HG03521 (cell line): ENCODE measurements around the gene CDHR1.
"Not testable (repeated sequence)": the region's sequence is repeated elsewhere in the genome, so short reads cannot be mapped to it uniquely, and the experiment has no call there.

Experiments used
- ATAC-seq: cut with Tn5 transposase; IDR thresholded peaks from one replicate; pipeline ENCODE4 v1.9.1; 2021; ENCODE audit warnings: mild to moderate bottlenecking, moderate library complexity; ENCODE audit not compliant: unreplicated experiment

CDHR1 gene

GRCh38 chr10:84194424-84195043 lies at the start of gene CDHR1:
Gene CDHR1, plus strand, starts transcription at chr10:84194537. Its CDS starts 224 bp downstream, at chr10:84194761.
- ATAC-seq, result peak; percentile 86

DNA sequence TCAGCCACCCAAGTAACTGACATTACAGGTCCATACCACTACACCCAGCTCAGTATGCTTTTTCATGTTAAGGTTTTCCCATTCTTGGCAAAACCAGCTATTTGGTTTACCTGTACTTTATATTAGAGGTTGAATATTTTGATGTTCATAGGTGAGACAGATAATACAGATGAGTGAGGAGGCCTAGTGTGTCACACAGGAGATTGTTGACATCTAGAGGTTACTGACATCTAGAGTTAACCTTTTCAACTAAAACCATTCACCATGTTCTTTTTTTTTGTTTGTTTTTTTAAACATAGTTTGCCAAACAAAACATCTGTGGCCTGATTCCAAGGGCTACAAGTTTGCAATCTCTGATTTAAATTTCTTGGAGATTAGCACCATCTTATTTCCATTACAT lies 47.0 kb upstream of the CDHR1 start:
- no peak for ATAC-seq

DNA sequence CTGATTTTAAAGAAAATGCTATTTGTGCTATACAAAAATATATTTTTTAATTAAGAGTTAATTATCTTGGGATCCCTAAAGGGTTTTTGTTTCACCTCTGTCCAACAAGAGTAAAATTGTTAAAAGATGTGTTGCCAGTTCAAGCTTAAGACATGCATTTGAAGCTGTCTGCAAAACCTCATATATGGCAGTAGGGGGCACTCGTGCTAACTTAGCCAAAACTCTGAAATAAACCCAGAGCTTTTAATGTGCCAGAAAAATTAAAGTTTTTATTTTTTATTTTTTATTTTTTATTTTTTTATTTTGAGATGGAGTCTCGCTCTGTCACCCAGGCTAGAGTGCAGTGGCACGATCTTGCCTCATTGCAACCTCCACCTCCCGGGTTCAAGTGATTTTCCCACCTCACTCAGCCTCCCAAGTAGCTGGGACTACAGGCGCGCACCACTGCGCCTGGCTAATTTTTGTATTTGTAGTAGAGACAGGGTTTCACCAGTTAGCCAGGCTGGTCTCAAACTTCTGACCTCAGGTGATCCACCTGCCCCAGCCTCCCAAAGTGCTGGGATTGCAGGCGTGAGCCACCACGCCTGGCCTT lies 46.2 kb upstream of the CDHR1 start:
- ATAC-seq, result not testable (repeated sequence)

GRCh38 chr10:84149854-84150253 lies 44.5 kb upstream of the CDHR1 start:
- ATAC-seq, result no peak

DNA sequence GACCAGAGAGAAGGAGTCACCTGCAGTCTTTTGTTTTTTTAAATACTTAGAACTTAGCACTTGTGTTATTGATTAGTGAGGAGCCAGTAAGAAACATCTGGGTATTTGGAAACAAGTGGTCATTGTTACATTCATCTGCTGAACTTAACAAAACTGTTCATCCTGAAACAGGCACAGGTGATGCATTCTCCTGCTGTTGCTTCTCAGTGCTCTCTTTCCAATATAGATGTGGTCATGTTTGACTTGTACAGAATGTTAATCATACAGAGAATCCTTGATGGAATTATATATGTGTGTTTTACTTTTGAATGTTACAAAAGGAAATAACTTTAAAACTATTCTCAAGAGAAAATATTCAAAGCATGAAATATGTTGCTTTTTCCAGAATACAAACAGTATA lies 41.6 kb upstream of the CDHR1 start:
- no peak for ATAC-seq

DNA sequence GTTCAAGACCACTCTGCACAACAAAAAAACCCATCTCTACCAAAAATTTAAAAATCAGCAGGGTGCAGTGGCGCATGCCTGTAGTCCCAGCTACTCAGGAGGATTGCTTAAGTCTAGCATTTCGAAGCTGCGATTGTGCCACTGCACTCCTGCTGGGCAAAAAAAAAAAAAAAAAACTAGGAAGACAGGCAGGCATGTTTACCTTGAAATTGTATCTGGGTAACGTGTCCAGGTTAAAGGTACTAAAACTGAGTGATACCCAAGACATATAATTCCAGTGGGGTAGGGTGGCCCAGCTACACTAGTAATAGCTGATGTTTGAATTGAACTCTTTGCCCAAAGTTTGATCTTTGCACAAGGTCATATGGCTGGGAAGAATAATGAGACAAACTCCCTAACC lies 38.8 kb upstream of the CDHR1 start:
- ATAC-seq, result no peak

DNA sequence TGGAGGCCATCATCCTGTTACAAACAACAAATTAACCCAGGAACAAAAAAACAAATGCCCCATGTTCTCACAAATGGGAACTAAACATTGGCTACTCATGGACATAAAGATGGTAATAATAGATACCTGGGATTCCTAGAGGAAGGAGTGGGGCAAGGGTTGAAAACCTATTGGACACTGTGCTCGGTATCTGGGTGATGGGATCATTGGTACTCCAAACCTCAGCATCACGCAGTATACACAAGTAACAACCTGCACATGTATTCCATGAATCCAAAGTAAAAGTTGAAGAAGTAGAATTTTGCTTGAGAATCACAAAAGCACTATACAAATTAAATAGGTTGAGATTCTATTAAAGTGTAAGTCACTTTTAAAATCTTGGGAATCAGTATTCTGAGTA lies 38.3 kb upstream of the CDHR1 start:
- ATAC-seq, result no peak

GRCh38 chr10:84156768-84157167 lies 37.6 kb upstream of the CDHR1 start:
- ATAC-seq, result no peak

DNA sequence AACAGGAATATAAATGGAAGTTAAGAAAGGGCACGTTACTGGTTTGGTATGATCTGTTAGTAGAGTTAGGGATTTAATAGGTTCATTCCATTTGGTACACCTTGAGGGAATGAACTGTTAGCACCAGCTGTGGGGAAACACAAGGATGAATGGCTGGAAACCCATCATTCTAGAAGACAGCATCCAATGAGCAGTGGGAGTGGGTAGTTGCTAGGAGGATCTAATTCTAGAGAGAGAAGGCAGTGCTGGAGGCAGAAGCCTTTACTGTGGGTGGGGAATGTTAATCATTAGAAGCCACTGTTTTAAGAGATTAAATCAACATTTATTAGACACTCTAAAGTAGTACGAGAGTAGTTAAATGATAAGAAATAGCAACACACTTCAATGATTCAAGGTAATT lies 36.3 kb upstream of the CDHR1 start:
- ATAC-seq, result no peak

GRCh38 chr10:84158550-84158949 lies 35.8 kb upstream of the CDHR1 start:
- no peak for ATAC-seq

DNA sequence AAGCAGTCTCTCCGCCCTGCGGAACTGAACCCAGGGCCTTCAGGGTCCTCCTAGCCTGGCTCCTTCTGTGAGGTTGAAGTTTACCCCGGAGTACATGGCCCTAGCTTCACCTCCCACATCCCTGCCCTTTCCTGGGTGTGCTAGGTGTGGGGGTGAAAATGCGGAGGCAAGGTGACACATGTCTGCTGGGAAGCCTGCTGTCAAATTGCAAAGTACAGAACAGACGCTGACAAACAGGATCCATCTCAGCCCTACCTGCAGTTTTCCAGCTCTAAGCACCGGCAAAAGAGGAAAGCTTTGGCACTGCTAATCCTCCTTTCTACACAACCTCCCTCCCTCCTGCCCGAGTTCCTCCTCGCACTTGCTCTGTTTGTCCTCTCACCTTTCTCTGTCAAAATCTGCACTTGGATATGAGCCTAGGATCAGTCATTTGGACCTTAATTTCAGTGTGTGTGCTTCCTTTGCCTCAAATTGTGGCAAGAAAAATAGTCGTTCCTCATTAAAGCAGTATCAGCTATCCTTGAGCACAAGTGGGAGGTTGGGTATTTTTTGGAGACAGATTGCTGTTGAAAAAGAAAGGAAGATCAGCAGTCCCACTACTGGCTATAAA lies 35.2 kb upstream of the CDHR1 start:
- ATAC-seq, result no peak

DNA sequence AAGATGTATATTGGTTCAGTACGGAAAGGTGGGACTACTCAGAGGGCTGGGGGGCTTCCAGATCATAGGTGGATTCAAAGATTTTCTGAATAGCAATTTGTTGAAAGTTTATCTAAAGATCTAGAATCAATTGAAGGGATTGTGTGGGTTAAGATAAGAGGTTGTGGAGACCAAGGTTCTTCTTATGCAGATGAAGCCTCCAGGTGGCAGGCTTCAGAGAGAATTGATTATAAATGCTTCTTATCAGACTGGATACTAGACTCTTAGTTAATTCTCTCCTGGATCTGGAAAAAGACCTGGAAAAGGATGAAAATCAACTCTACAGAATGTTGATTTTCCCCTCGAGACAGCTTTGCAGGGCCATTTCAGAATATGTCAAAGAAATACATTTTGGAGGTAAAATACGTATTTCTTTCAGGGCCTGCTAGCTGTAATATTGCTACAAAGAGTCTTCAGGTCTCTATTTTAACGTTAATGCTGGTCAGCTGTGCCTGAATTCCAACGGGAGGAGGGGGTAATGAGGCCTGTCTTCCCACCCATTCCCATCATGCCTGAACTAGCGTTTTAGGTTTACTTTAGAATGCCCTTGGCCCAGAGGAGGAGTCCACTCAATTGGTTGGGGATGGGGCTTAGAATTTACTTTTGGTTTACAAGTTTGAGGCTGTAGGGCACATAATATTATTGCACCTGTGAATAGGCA lies 33.5 kb upstream of the CDHR1 start:
- no peak for ATAC-seq

GRCh38 chr10:84163996-84164395 lies 30.3 kb upstream of the CDHR1 start:
- ATAC-seq, result no peak

DNA sequence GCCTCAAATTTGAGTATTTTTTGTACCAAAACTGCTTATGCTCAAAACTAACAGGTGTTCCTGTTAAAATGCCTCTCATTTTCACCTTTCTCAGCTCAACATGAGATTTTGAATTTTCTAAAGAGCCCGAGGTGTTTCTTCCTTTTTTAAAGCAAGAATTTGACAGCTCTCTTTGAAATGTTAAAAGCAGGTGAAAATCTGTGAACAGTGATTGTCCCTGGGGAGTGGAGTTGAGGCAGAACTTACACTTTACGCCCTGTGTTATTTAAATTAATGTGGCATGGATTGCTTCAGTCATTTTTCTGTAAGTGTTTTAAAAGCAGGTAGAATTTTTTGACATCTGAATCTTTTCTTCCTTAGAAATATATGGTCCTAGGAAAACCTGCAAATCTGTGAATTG lies 29.9 kb upstream of the CDHR1 start:
- no peak for ATAC-seq

GRCh38 chr10:84166620-84167288 lies 27.6 kb upstream of the CDHR1 start:
- peak; percentile 42 for ATAC-seq

DNA sequence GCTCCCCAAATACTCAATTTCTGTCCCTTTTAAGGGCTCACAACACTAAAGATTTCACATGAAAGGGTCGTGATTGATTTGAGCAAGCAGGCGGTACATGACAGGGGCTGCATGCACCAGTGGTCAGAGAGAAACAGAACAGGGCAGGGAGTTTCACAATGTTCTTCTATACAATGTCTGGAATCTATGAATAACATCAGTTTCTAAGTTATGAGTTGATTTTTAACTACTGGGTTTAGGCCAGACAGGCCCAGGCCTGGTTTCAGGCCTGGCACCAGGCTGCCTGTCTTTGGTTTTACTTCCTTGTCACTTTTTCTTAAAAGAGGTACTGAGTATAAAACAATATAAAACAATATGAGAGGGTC lies 27.1 kb upstream of the CDHR1 start:
- not testable (repeated sequence) for ATAC-seq

- not testable (repeated sequence) for ATAC-seq
These were observed 26.0 kb upstream of the CDHR1 start for GRCh38 chr10:84168382-84168781.

GRCh38 chr10:84171237-84171636 lies 23.1 kb upstream of the CDHR1 start:
- not testable (repeated sequence) for ATAC-seq

DNA sequence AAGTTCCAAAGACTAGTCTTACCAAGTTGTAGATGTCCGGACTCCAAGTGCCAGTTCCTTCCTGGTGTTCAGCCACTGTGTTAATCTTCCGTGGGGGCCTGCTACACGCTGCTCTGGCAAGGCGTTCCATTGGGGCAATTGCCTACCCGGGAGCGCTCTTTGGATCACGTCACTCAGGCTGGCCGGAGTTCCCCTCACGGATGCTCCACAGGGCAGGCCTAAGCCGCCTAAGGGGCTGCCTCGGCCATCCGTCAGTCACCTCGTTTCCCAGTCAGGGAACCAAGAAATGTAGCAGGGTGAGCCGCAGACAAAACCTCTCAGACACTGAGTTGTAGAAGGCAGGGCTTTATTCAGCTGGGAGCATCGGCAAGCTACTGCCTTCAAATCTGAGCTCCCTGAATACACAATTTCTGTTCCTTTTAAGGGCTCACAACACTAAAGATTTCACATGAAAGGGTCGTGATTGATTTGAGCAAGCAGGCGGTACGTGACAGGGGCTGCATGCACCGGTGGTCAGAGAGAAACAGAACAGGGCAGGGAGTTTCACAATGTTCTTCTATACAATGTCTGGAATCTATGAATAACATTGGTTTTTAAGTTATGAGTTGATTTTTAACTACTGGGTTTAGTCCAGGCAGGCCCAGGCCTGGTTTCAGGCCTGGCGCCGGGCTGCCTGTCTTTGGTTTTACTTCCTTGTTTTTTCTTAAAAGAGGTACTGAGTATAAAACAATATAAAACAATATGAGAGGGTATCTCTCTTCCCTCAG lies 22.5 kb upstream of the CDHR1 start:
- ATAC-seq, result peak; percentile 31

DNA sequence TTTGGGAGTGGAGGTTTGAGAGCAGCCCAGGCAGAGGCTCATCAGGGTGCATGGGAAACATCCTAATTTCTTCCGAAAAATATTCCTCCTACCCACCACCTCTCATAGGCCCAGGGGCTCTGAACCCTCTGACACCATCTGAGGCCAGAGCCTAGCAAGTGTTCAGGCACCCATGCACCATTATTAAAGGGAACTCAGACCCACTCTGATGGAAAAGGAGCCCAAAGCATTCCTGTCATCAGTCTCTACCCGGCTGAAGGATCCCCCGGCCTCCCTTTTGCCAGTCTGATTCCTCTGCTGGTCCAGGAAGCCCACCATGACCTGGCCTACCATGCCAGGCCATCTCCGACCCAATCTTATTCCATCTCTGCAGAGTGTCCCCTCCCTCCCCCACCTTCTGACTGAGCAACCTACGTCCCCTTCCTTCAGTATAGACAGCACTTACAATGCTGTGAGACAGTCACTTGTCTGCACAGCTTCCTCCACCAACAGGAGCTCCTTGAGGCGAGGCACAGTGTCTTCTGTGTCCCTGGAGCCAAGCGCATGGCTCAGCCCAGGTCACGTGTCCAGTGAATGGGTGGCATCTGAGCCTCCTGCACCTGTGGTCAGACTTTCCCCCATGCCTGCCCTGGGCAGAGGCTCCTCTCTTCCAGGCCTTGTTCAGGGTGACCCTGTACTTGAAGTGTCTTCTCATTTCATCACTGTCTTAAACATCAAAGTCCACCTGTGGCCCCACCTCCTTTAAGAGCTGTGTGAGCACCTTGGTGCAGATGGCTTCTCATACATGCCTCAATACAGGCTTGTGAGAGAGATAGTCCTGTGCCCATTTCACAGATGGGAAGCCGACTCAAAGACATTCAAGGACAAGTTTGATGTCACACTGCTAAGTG lies 21.6 kb upstream of the CDHR1 start:
- ATAC-seq, result peak; percentile 38
